WTC11 (cell line): ENCODE results near the gene SPOPL.

ENCODE experiments used
- CTCF ChIP-seq: fragments of 200-600 bp; IDR thresholded peaks from 2 replicates; pipeline ENCODE4 v1.8.0; 2022; ENCODE audit warnings: antibody characterized with exemption
- JAZF1 ChIP-seq: fragments of 250-450 bp; sonication (Bioruptor Pico); IDR thresholded peaks from 2 replicates; pipeline ENCODE4 v1.9.0; 2021; ENCODE audit warnings: moderate library complexity, mild to moderate bottlenecking, inconsistent platforms
- MAX ChIP-seq: sonication (generic); formaldehyde crosslinking; IDR thresholded peaks from 2 replicates; pipeline ENCODE4 v1.8.0; 2022; ENCODE audit warnings: mild to moderate bottlenecking, missing genetic modification reagents
- NR1H2 ChIP-seq: sonication (generic); formaldehyde crosslinking; IDR thresholded peaks from 2 replicates; pipeline ENCODE4 v1.9.0; 2021; ENCODE audit warnings: mild to moderate bottlenecking, moderate library complexity, missing genetic modification reagents
- SMAD3 ChIP-seq: sonication (generic); formaldehyde crosslinking; IDR thresholded peaks from 2 replicates; pipeline ENCODE4 v1.8.0; 2022; ENCODE audit warnings: missing genetic modification reagents, mild to moderate bottlenecking, borderline replicate concordance
- SP1 ChIP-seq: sonication (generic); formaldehyde crosslinking; conservative IDR thresholded peaks from 2 replicates; pipeline ENCODE4 v1.8.1; 2022; ENCODE audit warnings: missing genetic modification reagents
- ZBTB21 ChIP-seq: sonication (generic); formaldehyde crosslinking; IDR thresholded peaks from 2 replicates; pipeline ENCODE4 v1.8.1; 2023; ENCODE audit warnings: mild to moderate bottlenecking, missing genetic modification reagents, borderline replicate concordance
- TF ChIP-seq, protein P1 (sequence below): sonication (generic); formaldehyde crosslinking; IDR thresholded peaks from 2 replicates; pipeline ENCODE4 v1.8.0; 2022; ENCODE audit warnings: mild to moderate bottlenecking, missing genetic modification reagents

DNA sequence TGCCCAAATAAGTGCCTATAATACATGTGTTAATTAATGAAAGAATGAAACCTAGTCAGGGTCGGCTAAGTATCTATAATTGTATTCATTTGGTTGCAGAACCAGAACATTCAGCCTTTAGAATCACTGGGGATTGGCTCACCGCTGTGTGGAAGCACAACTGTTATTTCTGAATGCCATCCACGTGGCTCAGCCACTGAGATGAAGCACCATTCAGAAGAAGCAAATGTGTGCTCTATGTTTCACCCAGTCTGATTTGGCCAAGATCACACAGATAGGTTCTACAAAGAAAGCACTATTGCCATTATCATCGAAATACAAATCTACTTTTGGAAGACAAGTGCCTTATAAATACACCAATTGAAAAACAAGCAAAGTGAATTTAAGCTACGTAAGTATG, 30.6 kb upstream of the SPOPL start:
- no peak for TF ChIP-seq CTCF
- no peak for TF ChIP-seq NR1H2 (CRISPR knock-in tag)
- no peak for TF ChIP-seq SP1 (CRISPR knock-in tag)
- no peak for TF ChIP-seq JAZF1 (CRISPR knock-in tag)
- TF ChIP-seq ZBTB21 = no peak
- TF ChIP-seq, protein P1, sequence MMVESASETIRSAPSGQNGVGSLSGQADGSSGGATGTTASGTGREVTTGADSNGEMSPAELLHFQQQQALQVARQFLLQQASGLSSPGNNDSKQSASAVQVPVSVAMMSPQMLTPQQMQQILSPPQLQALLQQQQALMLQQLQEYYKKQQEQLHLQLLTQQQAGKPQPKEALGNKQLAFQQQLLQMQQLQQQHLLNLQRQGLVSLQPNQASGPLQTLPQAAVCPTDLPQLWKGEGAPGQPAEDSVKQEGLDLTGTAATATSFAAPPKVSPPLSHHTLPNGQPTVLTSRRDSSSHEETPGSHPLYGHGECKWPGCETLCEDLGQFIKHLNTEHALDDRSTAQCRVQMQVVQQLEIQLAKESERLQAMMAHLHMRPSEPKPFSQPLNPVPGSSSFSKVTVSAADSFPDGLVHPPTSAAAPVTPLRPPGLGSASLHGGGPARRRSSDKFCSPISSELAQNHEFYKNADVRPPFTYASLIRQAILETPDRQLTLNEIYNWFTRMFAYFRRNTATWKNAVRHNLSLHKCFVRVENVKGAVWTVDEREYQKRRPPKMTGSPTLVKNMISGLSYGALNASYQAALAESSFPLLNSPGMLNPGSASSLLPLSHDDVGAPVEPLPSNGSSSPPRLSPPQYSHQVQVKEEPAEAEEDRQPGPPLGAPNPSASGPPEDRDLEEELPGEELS = no peak
- no peak for TF ChIP-seq MAX (CRISPR knock-in tag)
- TF ChIP-seq SMAD3 (CRISPR knock-in tag) = no peak
